ENCODE data around the gene TXLNB.
A peak's percentile ranks its signal among the peaks of the same experiment; 100 is the strongest.
"Not testable (repeated sequence)": the region's sequence is repeated elsewhere in the genome, so short reads cannot be mapped to it uniquely, and the experiment has no call there.

Gene TXLNB

GRCh38 chr6:139242457-139243240 lies 49.1 kb downstream of the TXLNB start:
- FAIRE-seq, result no peak
- no peak for DNase-seq (ENCODE audit: insufficient read length, low spot score)

DNA sequence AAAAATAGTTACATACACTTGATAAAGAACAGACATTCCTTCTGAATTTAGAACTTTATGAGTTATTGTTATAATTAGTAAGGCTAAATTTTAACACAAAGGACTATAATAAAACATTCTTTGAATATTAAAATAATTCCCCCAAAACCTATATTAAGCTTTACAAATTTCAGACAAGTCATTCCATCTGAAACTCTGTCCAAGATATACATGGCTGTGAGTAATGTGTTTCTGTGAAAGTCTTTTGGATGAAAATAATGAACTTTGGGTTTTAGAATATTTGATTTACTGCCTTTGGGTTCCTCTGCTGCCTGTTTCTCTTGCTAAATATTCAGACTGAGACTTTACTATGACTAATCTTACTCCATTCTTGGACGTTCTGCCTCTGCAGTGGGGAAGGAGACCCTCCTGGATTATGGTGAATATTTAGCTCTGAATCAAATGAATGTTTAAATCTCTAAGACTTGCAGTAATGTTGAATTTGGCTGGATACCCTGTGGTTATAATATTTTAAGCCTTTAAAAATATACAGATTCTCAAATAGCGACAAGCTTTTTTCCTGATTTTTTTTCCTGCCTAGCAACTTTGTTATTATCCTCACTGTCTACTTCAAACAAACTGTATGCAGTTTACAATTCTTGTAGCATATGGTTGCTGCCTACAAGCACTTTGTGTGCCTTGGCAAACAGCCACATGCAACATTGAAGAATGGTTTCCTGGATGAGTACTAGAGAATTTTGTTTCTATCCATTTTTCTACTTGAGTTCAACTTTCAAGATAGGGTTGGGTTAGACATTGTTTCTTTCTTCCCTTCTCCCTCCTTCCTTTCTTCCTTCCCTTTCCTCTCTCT lies 51.4 kb downstream of the TXLNB start:
- DNase-seq (ENCODE audit: insufficient read length, low spot score) (no peak), FAIRE-seq (no peak)

DNA sequence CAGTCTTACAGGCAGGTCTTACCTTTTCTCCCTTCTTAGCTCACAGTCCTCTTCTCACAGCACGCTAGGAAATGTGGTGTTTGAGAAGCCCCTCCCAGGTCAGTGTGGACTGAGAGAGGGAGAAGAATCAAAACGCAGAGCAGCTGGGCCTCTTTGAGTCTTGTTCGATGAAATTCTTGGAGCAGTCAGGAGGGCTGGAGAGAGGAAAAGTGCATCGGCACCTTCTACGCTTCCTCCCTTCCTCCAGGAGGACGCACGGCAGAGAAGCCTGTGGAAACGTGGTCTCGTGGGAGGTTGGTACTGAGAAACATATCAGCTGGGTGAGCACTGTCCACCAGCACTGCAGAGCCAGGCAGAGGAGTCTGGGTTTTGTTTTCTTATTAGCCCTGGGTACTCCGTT lies 52.7 kb downstream of the TXLNB start:
- DNase-seq (ENCODE audit: insufficient read length, low spot score) (no peak), FAIRE-seq (no peak)

- FAIRE-seq (no peak), DNase-seq (ENCODE audit: insufficient read length, low spot score) (no peak)
Measured at GRCh38 chr6:139236105-139236504, 55.7 kb downstream of the TXLNB start.

DNA sequence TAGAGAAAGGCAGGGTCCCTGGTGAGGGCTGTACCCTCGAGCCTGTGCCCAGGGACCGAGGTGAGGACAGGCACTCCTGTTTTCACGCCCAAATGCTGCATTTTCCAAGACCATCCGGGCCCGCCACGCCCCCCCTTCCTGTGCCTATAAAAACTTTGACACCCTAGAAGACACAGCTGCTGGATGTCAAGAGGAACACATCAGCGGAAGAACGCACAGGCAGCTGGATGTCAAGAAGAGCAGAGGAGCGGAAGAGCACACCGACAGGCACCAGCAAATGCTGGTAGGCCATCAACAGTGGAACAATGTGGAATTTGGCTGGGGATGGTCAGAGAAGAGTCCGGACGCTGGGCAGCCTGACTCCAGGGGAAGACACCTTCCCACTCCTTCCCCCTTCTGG lies 56.1 kb downstream of the TXLNB start:
- FAIRE-seq, result no peak
- no peak for DNase-seq (ENCODE audit: insufficient read length, low spot score)

- FAIRE-seq; DNase-seq (ENCODE audit: insufficient read length, low spot score): not testable (repeated sequence)
Measured at GRCh38 chr6:139234193-139234592, 57.6 kb downstream of the TXLNB start.

DNA sequence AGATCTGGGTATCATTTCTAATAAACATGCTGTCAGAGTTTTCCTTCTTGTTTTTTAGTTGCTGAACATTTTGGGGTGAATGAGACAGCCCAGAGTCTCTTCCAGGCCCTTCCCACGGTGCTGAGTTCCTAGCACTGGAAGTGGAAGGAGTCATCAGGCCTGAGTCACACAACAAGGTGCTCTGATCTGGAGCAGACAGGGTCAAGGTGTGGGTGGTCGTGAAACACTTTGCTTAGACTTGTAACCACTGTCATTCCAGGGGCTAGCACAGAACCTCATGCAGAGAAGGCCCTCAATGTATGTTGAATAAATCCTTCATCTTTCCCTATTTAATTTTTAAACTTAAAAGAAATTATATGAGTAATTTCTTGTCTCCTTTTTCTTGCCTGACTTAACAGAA lies 60.6 kb downstream of the TXLNB start:
- no peak for FAIRE-seq
- no peak for DNase-seq (ENCODE audit: insufficient read length, low spot score)

DNA sequence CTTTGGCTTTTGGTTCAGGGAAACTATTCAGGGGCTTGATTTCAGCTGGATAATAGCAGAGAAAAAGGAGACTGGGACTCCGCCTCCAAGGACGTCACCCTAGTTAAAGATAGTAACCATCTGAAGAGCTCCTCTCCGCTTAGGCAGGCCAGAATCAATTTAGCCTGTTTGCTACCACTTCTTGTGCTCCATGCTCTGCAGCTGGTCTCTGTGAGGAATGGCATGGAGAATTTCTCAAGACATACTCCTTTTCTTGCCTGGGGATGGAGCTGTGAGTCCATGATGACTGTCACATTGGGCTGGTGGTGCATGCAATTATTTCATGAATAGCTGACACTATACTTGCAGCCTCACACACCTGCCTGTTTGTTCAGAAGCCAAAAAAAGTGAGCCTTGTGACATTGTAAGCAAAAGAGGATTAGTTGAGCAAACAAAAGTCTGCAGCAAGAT lies 61.4 kb downstream of the TXLNB start:
- DNase-seq (ENCODE audit: insufficient read length, low spot score) (no peak), FAIRE-seq (no peak)

DNA sequence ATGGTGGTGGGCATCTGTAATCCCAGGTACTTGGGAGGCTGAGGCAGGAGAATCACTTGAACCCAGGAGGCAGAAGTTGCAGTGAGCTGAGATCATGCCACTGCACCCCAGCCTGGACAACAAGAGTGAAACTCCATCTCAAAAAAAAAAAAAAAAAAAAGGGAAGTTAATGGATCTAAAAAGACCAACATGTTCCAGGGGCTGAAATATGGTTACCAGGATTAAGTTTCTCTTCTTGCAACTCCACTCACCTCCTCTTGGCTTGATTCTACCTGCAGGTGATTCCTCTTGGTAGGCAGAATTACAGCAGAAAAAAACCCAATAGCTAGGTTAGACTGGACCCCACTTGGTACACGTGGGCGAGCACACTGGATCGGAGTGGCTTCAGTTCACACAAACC lies 63.4 kb downstream of the TXLNB start:
- not testable (repeated sequence) for DNase-seq (ENCODE audit: insufficient read length, low spot score); FAIRE-seq

- no peak for FAIRE-seq
- no peak for DNase-seq (ENCODE audit: insufficient read length, low spot score)
Measured at GRCh38 chr6:139219746-139220145, 72.1 kb downstream of the TXLNB start.

DNA sequence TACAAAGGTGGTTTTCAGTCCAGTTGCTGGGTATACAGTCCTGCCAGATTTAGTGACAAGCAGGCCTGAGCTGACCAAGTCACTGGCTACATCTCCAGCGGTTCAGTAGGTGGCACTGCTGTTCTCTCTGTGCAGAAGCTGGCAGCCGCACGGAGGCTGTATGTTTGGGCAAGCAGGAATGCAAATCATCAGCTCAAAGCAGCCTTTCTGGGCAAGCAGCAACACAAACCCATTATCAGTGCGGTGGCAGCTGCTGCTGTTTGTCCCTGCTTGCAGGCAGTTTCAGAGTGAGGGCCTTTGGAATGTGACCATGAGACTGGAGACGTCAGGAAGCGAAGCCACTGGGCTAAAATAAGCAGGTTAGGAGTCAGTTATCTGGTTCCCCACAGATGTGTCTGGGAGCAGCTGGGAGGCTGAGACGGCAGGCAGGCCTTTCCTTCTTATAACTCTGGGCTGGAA lies 72.5 kb downstream of the TXLNB start:
- peak; percentile 68 for DNase-seq (ENCODE audit: insufficient read length, low spot score)
- peak; percentile 95 for FAIRE-seq

DNA sequence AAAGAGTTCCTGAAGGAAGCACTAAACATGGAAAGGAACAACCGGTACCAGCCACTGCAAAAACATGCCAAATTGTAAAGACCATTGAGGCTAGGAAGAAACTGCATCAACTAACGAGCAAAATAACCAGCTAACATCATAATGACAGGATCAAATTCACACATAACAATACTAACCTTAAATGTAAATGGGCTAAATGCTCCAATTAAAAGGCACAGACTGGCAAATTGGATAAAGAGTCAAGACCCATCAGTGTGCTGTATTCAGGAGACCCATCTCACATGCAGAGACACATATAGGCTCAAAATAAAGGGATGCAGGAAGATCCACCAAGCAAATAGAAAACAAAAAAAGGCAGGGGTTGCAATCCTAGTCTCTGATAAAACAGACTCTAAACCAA lies 79.3 kb downstream of the TXLNB start:
- not testable (repeated sequence) for FAIRE-seq; DNase-seq (ENCODE audit: insufficient read length, low spot score)

DNA sequence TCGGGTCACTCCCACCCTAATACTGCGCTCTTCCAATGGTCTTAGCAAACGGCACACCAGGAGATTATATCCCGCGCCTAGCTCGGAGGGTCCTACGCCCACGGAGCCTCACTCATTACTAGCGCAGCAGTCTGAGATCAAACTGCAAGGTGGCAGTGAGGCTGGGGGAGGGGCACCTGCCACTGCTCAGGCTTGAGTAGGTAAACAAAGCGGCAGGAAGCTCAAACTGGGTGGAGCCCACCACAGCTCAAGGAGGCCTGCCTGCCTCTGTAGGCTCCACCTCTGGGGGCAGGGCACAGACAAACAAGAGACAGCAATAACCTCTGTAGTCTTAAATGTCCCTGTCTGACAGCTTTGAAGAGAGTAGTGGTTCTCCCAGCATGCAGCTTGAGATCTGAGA lies 81.0 kb downstream of the TXLNB start:
- not testable (repeated sequence) for FAIRE-seq; DNase-seq (ENCODE audit: insufficient read length, low spot score)

GRCh38 chr6:139205843-139206242 lies 86.0 kb downstream of the TXLNB start:
- FAIRE-seq (peak; percentile 33), DNase-seq (ENCODE audit: insufficient read length, low spot score) (no peak)

GRCh38 chr6:139204978-139205377 lies 86.8 kb downstream of the TXLNB start:
- FAIRE-seq (no peak), DNase-seq (ENCODE audit: insufficient read length, low spot score) (no peak)

GRCh38 chr6:139201378-139201777 lies 90.4 kb downstream of the TXLNB start:
- DNase-seq (ENCODE audit: insufficient read length, low spot score) (no peak), FAIRE-seq (no peak)

GRCh38 chr6:139198529-139199288 lies 93.1 kb downstream of the TXLNB start:
- FAIRE-seq, result no peak
- no peak for DNase-seq (ENCODE audit: insufficient read length, low spot score)

DNA sequence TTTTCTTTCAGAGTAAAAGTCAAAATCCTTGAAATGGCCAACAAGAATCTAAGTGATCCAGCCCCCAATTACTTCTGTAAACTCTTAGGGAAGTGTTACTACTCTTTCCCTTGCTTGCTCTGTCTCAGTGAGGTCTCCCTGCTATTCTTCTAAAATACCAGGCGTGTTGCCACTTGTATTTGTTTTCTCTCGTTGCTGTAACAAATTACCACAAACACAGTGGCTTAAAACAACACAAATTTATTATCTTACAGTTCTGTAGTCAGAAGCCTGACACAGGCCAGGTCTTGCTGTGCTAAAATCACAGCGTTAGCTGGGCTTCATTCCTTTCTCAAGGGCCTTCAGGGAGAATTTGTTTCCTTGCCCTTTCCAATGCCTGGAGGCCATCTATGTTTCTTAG lies 97.1 kb downstream of the TXLNB start:
- FAIRE-seq (no peak), DNase-seq (ENCODE audit: insufficient read length, low spot score) (no peak)

All from GM19239 (cell line).